GM21717 (cell line): ENCODE measurements around the gene RNASET2.

Experiments
- ATAC-seq: cut with Tn5 transposase; IDR thresholded peaks from one replicate; pipeline ENCODE4 v1.9.1; 2021; ENCODE audit warnings: mild to moderate bottlenecking, moderate library complexity; ENCODE audit not compliant: unreplicated experiment

RNASET2 gene, protein sequence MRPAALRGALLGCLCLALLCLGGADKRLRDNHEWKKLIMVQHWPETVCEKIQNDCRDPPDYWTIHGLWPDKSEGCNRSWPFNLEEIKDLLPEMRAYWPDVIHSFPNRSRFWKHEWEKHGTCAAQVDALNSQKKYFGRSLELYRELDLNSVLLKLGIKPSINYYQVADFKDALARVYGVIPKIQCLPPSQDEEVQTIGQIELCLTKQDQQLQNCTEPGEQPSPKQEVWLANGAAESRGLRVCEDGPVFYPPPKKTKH

GRCh38 chr6:166956444-166957086, at the start of gene RNASET2:
RNASET2 (minus strand) TSS chr6:166956550; CDS start chr6:166956182, 368 bp downstream.
- ATAC-seq: peak; percentile 69

DNA sequence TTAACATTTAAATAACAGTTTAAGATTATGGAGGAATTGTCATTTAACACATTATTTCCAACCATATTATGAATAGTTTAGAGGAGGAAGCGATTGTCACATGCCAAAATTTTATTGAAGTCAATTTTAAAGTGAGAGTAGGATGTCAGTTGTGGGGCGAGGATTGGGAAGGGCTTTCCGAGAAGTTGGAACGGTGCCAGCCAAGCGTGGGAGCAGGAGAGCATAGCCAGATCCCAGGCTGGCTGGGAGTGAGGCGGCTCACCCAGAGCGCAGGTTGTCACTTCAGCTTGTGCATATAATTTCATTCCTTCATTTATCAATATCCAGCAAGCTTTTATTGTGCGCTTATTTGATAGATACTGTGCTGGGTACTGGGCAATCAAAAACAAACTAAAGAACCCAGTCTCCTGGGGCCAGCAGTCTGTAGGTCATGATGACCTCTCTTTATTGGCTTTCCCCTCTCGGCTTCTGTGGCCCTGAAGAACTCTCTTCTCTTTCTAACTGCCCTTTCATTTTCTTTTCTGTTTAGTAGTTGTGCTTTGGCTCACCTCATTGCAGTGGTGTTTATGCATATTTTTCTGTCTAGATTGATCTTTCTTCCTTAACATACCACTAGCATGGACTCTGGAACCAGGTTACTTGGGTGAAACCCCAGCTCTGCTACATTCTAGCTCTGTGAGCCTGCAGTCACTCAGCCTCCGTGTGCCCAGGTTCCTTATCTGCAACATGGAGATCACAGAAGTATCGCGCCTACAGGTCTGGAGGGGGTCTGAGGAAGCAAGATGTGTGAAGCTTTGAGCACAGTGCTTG, 49.2 kb upstream of the RNASET2 start:
- no peak for ATAC-seq

- ATAC-seq: no peak
Measured at GRCh38 chr6:167000759-167001158, 44.4 kb upstream of the RNASET2 start.

GRCh38 chr6:166999884-167000253, 43.5 kb upstream of the RNASET2 start:
- ATAC-seq: no peak

GRCh38 chr6:166999145-166999883, 43.0 kb upstream of the RNASET2 start, which contains the start of gene CEP43:
CEP43 (plus strand) TSS chr6:166999397; CDS start chr6:166999413, 16 bp downstream.
- ATAC-seq: peak; percentile 91

DNA sequence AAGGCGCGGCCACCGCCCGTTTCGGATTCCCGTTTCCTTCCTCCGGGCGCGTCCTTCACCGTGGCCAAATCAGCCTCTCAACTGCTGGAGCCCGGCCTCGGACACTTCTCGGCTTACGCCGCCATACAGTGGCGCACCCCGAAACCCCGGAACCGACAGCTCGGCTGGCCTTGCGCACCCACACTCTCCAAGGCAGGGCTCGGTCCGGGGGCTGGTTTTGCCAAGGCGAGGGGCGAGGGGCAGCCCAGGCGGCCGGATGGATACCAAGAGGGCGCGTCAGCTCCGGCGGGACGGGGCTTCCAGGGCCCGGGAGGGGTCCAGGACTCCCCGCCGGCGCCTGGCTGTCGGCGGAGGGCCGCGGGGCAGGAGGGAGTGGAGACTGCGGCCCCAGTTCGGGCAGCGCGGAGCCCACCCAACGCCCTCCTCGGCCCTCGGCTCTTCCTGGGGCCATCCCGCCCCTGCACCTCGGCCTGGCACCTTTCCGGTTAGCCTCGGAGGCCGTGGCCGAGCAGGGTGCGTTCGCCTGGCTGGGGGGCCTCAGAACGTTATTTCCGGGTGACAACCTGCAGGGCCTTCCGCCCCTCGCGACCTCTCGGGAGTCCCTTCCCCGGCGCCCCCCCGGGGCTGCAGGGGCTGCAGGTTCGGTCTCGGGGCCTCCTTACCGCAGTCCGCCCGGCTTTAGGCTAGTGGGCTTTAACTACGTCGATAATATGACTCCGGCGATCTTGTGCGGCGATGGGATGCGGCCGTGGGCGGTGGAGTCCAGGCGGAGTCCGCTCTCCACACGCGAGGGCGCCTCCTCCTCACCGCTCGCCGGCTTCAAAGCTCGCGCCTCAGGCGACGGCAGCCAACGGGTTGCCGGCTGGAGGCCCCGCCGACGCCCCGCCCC, 42.1 kb upstream of the RNASET2 start:
- peak; percentile 15 for ATAC-seq

GRCh38 chr6:166997768-166998255, 41.5 kb upstream of the RNASET2 start:
- peak; percentile 29 for ATAC-seq

DNA sequence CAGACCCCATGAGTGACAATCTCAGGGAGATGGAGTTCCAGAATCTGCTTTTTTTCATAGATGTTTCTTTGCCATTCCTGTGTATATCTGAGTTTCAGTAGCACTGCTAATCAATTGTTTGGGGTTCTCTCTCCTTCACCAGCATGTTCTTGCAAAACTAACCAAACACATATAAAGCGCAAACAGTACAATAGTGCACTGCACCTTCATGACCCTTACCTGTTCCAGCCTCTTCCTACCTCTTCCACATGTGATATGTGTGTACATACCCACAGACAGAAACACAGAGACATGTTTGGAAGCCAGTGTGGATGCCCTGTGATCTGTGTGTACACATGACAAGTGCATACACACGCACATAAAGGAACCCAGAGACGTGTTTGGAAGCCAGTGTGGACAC, 41.0 kb upstream of the RNASET2 start:
- no peak for ATAC-seq

GRCh38 chr6:166996406-166996805, 40.1 kb upstream of the RNASET2 start:
- ATAC-seq: no peak

- ATAC-seq: peak; percentile 71
Measured at GRCh38 chr6:166989427-166990032, 33.2 kb upstream of the RNASET2 start.

- no peak for ATAC-seq
Measured at GRCh38 chr6:166988674-166989201, 32.4 kb upstream of the RNASET2 start.

DNA sequence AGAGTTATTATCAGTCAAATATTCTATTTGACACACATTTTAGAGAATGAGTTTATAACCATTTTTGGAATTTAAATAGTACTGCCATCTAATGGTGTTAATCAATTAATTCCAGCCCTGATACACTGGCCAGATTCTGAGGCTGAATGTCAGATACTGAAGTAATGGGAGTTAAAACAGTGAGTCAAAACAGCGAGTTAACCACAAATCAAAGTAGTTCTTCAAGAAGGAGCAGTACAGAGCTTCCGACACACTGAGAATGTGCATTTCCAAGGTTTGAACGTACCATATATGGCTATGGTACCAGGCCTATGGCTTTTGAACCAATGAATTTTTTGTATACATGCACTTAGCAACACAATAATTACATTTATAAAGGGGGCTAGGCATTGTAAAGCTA, 31.6 kb upstream of the RNASET2 start:
- no peak for ATAC-seq

- ATAC-seq: no peak
Measured at GRCh38 chr6:166987448-166987847, 31.1 kb upstream of the RNASET2 start.

- ATAC-seq: no peak
Measured at GRCh38 chr6:166980738-166981137, 24.4 kb upstream of the RNASET2 start.

DNA sequence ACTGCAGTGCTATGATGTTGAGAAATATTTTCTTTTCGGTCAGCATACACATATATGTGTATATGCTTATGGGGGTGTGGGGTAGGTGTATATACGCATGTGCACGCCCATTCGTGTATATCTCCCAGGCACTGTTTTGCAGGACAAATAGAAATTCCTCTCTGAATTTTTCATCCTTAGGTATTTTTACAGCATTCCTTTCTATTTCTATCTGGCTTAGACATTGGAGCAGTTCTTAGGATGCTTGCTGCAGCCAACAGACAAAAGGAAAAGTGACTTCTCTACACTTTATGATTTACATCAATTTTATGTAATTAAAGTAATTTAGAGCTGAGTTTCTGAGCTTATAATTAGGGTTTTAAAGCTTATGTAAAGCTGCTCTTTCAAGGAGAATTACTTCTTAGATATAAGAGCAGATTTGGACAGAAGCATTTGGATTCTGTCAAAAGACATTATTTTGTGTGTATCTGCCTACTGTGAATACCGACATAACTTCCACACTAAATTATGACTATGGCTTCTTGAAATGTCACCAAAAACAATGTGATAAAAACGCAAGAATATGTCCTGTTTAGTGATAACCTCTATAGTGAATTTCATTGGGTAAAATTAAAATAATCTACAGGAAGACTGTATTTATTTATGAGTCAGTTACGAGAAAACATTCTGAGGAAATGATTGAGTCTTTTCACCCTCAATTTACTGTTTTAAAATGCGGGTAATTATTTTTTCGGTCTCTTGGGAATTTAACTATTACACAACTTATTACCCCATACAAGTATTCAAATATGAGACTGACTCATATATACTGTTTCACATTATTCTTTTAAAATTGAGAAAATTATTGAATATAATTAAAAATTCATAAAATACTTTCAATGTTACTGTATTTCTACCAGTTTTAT, 21.5 kb upstream of the RNASET2 start:
- no peak for ATAC-seq

DNA sequence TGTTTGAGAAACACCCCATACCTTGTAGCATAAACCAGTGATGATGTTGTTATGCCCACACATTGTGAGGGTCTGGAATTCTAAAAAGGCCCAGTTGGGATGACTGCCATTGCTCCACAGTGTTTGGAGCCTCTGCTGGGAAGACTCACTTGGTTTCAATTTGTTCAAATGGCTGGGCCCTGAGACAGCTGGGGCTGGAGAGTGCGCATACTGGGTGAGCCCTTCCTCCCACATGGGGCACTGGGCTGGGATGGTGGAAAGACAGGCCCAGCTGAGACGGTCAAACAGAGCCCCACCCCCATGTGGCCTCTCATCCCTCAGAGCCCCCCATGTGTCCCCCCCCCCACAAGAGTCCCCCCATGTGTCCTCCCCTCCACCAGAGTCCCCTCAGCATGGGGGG, 20.3 kb upstream of the RNASET2 start:
- no peak for ATAC-seq

DNA sequence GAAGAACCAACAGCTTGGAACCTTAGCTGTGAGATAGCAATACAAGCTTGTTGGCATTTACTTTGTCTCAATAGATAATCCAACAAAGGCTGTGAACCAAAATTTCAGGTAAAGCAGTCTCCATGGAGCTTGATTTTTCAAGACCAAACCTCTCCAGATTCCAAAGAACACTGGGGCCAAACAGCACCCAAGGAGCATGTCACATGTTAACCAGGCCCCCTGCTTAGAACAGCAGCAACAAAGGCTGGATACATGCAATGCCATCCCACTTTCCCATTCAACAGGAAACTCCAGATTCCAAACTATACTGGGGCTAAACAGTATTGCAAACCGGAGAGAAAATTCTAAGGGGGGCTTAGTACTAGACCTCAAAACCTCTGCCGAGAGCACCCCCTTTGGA, 15.8 kb upstream of the RNASET2 start:
- no peak for ATAC-seq

DNA sequence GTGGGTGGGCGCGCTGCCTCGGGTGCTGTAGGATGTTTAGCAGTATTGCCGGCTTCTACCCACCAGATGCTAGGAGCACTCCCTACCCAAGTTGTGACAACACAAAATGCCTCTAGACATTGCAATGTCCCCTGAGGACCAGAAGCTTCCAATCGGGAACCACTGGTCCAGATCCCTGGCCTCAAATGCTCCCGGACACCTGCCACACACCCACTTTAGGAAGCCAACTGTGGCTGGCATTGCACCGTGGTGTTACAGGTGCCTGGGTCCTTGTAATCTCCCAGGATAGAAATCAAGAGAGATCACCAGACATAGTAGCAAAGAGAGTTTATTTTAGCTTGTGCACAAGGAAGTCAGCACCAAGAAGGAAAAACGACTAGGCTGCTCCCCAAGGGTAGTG, 14.9 kb upstream of the RNASET2 start:
- no peak for ATAC-seq
